ENCODE measurements around the gene OR2A2.

GRCh38 chr7:144087230-144087629, 22.2 kb upstream of the OR2A2 start:
- TF ChIP-seq POLR2AphosphoS5 (IDR thresholded peaks at IDR 0.05; ENCODE audit: insufficient read depth, low read depth, low read length), result no peak
- no peak for TF ChIP-seq EZH2 (IDR thresholded peaks at IDR 0.05; ENCODE audit: borderline replicate concordance, low read depth, low read length, severe bottlenecking)
- TF ChIP-seq, protein P1, sequence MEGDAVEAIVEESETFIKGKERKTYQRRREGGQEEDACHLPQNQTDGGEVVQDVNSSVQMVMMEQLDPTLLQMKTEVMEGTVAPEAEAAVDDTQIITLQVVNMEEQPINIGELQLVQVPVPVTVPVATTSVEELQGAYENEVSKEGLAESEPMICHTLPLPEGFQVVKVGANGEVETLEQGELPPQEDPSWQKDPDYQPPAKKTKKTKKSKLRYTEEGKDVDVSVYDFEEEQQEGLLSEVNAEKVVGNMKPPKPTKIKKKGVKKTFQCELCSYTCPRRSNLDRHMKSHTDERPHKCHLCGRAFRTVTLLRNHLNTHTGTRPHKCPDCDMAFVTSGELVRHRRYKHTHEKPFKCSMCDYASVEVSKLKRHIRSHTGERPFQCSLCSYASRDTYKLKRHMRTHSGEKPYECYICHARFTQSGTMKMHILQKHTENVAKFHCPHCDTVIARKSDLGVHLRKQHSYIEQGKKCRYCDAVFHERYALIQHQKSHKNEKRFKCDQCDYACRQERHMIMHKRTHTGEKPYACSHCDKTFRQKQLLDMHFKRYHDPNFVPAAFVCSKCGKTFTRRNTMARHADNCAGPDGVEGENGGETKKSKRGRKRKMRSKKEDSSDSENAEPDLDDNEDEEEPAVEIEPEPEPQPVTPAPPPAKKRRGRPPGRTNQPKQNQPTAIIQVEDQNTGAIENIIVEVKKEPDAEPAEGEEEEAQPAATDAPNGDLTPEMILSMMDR (IDR thresholded peaks at IDR 0.05; ENCODE audit: extremely low read depth in 1 of 2, insufficient read depth in 1 of 2, low read depth in 1 of 2, low read length in 2 of 2), result no peak
- no peak for TF ChIP-seq POLR2A (IDR thresholded peaks at IDR 0.05; ENCODE audit: low read depth, low read length)
- no peak for TF ChIP-seq FOS (IDR thresholded peaks at IDR 0.05; ENCODE audit: borderline replicate concordance, insufficient read depth, low read length)
- TF ChIP-seq JUN (IDR thresholded peaks at IDR 0.05; ENCODE audit: borderline replicate concordance, insufficient read depth, insufficient read length, low read depth), result no peak
- TF ChIP-seq GATA2 (IDR thresholded peaks at IDR 0.05; ENCODE audit: insufficient read depth, insufficient read length, low read depth, low read length), result no peak
- TF ChIP-seq, protein P2, sequence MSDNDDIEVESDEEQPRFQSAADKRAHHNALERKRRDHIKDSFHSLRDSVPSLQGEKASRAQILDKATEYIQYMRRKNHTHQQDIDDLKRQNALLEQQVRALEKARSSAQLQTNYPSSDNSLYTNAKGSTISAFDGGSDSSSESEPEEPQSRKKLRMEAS (IDR thresholded peaks at IDR 0.05; ENCODE audit: insufficient read depth, insufficient read length), result no peak

Data from endothelial cell of umbilical vein (primary cell).